ENCODE results near the gene EPHA6.

GRCh38 chr3:97131476-97131875 is 317.1 kb downstream of the EPHA6 start:
- no peak for TF ChIP-seq POLR2AphosphoS5 (IDR thresholded peaks at IDR 0.05)
- TF ChIP-seq, protein P1, sequence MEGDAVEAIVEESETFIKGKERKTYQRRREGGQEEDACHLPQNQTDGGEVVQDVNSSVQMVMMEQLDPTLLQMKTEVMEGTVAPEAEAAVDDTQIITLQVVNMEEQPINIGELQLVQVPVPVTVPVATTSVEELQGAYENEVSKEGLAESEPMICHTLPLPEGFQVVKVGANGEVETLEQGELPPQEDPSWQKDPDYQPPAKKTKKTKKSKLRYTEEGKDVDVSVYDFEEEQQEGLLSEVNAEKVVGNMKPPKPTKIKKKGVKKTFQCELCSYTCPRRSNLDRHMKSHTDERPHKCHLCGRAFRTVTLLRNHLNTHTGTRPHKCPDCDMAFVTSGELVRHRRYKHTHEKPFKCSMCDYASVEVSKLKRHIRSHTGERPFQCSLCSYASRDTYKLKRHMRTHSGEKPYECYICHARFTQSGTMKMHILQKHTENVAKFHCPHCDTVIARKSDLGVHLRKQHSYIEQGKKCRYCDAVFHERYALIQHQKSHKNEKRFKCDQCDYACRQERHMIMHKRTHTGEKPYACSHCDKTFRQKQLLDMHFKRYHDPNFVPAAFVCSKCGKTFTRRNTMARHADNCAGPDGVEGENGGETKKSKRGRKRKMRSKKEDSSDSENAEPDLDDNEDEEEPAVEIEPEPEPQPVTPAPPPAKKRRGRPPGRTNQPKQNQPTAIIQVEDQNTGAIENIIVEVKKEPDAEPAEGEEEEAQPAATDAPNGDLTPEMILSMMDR (IDR thresholded peaks at IDR 0.05) = no peak
